Measurements from ENCODE around the gene ADM.

- TF ChIP-seq, protein P1, sequence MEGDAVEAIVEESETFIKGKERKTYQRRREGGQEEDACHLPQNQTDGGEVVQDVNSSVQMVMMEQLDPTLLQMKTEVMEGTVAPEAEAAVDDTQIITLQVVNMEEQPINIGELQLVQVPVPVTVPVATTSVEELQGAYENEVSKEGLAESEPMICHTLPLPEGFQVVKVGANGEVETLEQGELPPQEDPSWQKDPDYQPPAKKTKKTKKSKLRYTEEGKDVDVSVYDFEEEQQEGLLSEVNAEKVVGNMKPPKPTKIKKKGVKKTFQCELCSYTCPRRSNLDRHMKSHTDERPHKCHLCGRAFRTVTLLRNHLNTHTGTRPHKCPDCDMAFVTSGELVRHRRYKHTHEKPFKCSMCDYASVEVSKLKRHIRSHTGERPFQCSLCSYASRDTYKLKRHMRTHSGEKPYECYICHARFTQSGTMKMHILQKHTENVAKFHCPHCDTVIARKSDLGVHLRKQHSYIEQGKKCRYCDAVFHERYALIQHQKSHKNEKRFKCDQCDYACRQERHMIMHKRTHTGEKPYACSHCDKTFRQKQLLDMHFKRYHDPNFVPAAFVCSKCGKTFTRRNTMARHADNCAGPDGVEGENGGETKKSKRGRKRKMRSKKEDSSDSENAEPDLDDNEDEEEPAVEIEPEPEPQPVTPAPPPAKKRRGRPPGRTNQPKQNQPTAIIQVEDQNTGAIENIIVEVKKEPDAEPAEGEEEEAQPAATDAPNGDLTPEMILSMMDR (IDR thresholded peaks at IDR 0.05 in 4 of 5, conservative IDR thresholded peaks at IDR 0.05 in 1 of 5) = no peak
- TF ChIP-seq POLR2A (IDR thresholded peaks at IDR 0.05) = no peak
These were observed 18.9 kb downstream of the ADM start for GRCh38 chr11:10323793-10324170.
